Embryonic facial prominence (tissue), 1 donor: ENCODE data around the gene SLC35F4.

Experiments
- DNase-seq: peaks from one replicate; pipeline ENCODE4 v3.0.0-alpha.2; 2016; ENCODE audit errors: extremely low spot score

Gene SLC35F4

DNA sequence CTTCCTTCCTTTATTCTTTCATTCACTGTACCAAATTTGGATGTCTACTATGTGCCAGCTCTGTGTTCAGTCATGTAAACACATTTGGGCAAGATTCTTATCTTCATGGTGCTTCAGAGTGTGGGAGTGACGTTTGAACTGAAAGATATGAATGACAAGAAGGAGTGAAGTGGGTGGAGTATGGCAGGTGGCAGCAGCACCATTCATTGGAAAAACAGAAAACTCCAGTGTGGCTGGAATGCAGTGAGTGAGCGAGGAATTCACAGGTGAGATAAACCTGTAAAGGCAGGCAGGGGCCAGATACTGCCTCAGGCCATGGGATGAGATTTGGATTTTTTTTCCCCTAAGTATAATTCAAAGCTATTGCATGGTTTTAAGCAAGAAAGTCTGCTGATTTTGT is 231.6 kb downstream of the SLC35F4 start:
- no peak for DNase-seq

- DNase-seq, result no peak
Observed at GRCh38 chr14:57632649-57633048, 233.2 kb downstream of the SLC35F4 start.

DNA sequence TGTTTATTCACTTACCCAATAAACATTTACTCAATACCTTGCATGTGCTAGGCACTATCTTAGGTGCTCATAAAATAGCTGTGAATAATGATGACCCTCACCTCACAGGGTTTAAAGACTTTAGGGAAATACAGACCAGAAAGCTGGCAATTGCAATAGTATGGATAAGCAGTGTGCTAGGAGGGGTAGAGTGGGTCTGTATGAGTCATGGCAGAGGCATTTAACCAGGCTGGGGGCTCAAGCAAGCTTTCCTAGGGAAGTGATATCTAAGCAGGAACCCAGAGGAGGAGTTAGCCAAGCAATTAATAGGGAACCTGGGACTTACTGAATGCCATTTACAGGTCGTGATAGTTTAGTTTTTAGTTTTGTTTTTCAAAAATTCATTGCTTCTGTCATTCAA is 248.4 kb downstream of the SLC35F4 start:
- no peak for DNase-seq

- no peak for DNase-seq
Observed at GRCh38 chr14:57612946-57613345, 252.9 kb downstream of the SLC35F4 start.

- no peak for DNase-seq
Observed at GRCh38 chr14:57611555-57612075, 254.3 kb downstream of the SLC35F4 start.

- DNase-seq, result no peak
Observed at GRCh38 chr14:57610631-57611030, 255.3 kb downstream of the SLC35F4 start.

- no peak for DNase-seq
Observed at GRCh38 chr14:57609192-57610075, 256.5 kb downstream of the SLC35F4 start.

- DNase-seq, result no peak
Observed at GRCh38 chr14:57607086-57607485, 258.8 kb downstream of the SLC35F4 start.

DNA sequence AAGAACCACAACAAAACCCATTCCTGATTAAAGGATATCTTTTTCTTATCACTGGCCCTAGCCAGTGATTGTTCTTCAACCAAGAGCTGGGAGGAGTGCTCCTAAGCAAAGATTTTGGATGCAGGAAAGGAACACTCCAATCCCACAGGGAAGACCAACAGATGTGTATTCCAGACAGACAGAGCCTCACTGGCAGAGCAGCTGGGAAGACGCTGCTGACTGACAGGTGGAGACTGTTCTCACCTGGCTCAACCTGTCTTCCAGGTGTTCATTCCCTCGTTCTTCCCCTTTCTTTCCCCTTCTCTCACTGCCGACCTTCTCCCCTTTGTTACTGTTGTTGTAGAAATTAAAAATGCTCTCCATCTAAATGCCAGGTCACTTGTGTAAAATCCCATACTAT is 282.5 kb downstream of the SLC35F4 start:
- no peak for DNase-seq

DNA sequence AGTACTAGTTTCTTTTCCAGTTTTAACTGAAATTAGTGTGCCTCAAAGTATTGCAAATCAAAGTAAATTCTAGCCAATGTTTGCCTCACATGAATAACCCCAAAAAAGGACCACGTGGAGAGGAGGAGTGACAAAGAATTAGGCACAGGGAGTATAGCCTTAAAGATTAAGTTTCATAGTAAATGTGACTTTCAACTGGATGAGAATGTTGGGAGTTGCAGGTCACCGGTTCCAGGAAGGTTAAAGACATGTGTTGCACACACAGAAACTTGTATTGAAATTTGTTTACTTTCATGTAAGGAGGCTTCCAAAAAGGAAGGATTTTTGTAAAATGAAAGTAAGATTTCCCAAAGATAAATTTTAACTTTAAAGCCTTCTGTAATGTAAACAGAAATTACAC is 283.1 kb downstream of the SLC35F4 start:
- DNase-seq, result no peak

DNA sequence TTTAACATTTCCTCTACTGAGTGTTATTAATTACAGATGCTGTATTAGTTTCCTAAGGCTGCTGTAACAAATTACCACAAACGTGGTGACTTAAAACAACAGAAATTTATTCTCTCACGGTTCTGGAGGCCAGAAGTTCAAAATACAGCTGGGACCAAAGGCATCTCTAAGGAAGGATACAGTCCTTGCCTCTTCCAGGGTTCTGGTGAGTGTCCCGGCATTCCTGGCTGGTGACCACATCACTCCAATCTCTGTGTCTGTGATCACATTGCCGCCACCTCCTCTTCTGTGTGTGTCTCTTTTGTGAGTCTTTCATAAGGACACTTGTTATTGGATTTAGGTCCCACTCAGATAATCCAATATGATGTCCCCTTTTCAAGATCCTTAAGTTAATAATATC is 287.1 kb downstream of the SLC35F4 start:
- DNase-seq, result no peak

DNA sequence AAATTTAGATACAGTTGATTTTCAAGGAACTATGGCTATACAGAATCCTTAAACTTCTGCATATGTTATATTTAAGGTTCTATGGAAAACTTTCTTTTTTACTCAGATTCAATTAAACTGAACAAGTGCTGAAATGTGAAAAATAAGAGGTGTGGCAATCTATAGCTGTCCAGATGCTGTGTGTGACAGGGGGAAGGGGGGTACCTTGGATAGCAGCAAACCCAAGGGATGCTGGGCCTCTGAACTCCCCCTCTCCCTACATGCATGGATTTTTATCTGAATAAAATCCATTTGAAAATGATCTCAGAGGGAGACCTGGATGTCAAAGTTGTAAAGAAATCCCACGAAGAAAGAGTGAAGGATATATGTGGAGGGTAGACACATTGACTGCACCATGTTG is 289.4 kb downstream of the SLC35F4 start:
- no peak for DNase-seq

DNA sequence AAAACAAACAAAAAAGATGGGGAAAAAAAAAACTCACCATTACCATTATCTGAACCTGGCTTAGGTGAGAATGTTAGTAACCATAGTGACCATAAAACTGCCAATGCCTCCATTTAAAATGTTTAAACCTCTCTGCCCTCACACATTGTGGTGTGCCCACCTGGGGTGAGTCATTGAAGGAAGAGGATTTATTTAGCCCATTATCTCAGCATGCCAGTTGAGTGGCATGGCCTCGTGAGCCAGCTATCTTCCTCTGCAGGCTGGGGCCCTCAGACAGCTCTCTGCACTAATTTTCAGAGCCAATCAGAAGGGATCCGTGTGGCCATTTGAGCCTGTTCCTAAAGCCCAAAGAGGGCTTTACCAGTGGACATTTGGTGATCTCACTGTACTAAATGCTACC is 290.4 kb downstream of the SLC35F4 start:
- DNase-seq, result no peak

GRCh38 chr14:57574617-57575288 is 291.1 kb downstream of the SLC35F4 start:
- no peak for DNase-seq

DNA sequence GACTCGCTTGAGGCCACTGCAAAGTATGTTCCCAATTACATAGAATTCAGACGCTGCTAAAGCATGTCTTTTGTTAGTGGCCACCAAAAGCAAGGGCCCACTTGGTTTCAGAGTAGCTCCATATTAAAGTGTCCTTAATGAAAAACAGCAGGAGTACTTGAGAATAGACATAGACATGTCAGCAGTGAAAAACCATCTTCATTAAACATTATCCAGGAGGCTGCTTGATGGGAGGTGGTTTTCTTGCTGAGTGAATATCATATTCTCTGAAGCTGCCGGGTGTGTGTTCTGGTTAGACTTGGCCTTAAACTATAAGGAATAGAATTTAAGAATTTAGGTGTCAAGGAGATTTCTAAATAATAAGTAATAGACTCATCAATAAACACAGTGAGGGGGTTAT is 292.7 kb downstream of the SLC35F4 start:
- DNase-seq, result no peak

DNA sequence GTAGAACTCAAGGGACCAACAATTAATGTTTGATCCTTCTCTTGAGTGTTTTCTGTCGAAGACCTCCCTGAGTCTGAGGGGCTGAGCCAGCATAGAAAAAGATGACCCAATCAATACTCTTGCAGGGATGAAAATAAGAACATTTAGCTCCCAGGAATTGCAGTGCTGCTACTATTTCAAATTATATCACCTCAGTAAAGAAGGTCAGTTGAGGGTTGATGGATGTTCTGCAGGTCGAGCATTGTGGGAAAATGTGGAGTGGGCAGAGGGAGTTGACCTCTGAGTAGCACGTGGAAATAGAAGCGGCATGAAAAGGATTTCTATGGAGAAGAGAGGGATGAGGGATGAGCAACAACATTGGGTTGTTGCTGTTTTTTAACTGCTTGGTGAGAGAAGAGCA is 297.3 kb downstream of the SLC35F4 start:
- DNase-seq, result no peak

GRCh38 chr14:57567220-57567619 is 298.7 kb downstream of the SLC35F4 start:
- no peak for DNase-seq

GRCh38 chr14:57560681-57561080 is 305.2 kb downstream of the SLC35F4 start:
- DNase-seq, result no peak

DNA sequence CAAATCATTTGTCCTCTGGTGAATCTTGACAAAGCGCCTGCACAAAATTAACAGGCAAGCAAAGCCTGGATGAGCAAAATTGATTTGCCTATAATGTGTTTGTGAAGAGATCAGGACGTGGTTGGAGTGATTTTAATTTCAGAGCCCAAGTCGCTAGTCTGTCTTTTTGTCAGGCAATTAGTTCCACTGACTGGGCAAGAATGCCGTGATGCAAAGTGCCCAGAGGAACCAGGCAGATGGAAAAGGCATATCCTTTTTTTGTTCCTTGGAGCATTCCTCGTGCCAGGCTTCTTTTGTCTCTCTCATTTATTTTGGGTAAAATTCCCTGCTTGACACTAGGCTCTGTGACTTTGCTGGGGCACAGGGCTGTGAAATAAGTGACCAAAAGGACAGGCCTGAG is 306.3 kb downstream of the SLC35F4 start:
- no peak for DNase-seq

- no peak for DNase-seq
Observed at GRCh38 chr14:57549765-57550420, 316.0 kb downstream of the SLC35F4 start.

- DNase-seq, result no peak
Observed at GRCh38 chr14:57549016-57549564, 316.8 kb downstream of the SLC35F4 start.

DNA sequence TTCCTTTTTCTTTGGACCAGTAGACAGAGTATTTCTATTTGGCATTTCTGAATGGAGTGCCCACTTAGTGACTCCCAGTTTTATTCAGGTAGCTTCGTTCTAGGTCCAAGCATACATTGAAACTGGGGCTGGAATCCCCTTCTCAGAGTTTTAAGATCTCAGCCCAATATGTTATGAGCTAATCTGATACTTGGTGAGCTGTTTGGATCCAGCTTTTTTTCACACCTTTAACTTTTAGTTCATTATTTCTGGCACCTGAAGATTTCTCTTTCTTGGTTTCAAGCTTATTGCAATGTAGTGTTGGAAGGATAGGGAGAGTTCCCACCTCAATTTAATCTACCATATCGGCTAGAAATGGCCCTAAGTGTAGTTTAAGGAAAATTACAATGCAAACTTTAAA is 318.8 kb downstream of the SLC35F4 start:
- no peak for DNase-seq
